Activated CD8-positive, alpha-beta memory T cell treated with anti-CD3 and anti-CD28 coated beads for 48 hours (primary cell): ENCODE results near the gene LDLRAD1.
"Not testable (repeated sequence)": the region's sequence is repeated elsewhere in the genome, so short reads cannot be mapped to it uniquely, and the experiment has no call there.

Experiments
- DNase-seq, 3 experiments: peaks; one replicate each; pipeline ENCODE4 v3.0.0-alpha.2; 2020; ENCODE audit warnings: low read depth in 2 of 3, low spot score in 2 of 3

The LDLRAD1 gene

GRCh38 chr1:54018635-54019034 lies 649 bp upstream of the LDLRAD1 start:
- DNase-seq = no peak

GRCh38 chr1:54016343-54017282 lies 1.4 kb downstream of the LDLRAD1 start:
- no peak for DNase-seq

GRCh38 chr1:54014009-54014629 lies 3.9 kb downstream of the LDLRAD1 start:
- no peak for DNase-seq

GRCh38 chr1:54013393-54014008 lies 4.5 kb downstream of the LDLRAD1 start:
- DNase-seq = no peak

- no peak for DNase-seq
Observed at GRCh38 chr1:54012863-54013262, 5.1 kb downstream of the LDLRAD1 start.

GRCh38 chr1:54012008-54012325 lies 6.0 kb downstream of the LDLRAD1 start:
- DNase-seq = no peak

GRCh38 chr1:54011316-54012007 lies 6.5 kb downstream of the LDLRAD1 start:
- no peak for DNase-seq

GRCh38 chr1:54010415-54011117 lies 7.4 kb downstream of the LDLRAD1 start:
- no peak for DNase-seq

- DNase-seq = no peak
Observed at GRCh38 chr1:54009406-54009805, 8.6 kb downstream of the LDLRAD1 start.

- DNase-seq = no peak
Observed at GRCh38 chr1:54008876-54009275, 9.1 kb downstream of the LDLRAD1 start.

- no peak for DNase-seq
Observed at GRCh38 chr1:54007613-54008012, 10.4 kb downstream of the LDLRAD1 start.

- DNase-seq = no peak
Observed at GRCh38 chr1:54006508-54006907, 11.5 kb downstream of the LDLRAD1 start.

- no peak for DNase-seq
Observed at GRCh38 chr1:54004481-54005049, 13.4 kb downstream of the LDLRAD1 start.

GRCh38 chr1:54003750-54004480 lies 14.1 kb downstream of the LDLRAD1 start:
- DNase-seq = not testable (repeated sequence)

- DNase-seq = no peak
Observed at GRCh38 chr1:54003249-54003646, 14.7 kb downstream of the LDLRAD1 start.

GRCh38 chr1:54002544-54003248 lies 15.3 kb downstream of the LDLRAD1 start:
- no peak for DNase-seq

- DNase-seq = no peak
Observed at GRCh38 chr1:54001591-54001990, 16.4 kb downstream of the LDLRAD1 start.

- DNase-seq = no peak
Observed at GRCh38 chr1:53999920-54000319, 18.1 kb downstream of the LDLRAD1 start.

GRCh38 chr1:53998223-53998622 lies 19.8 kb downstream of the LDLRAD1 start:
- DNase-seq = no peak
